LNCaP clone FGC (cell line): ENCODE data around the gene ZNF862.
A peak's percentile ranks its signal among the peaks of the same experiment; 100 is the strongest.

Source experiments
- DNase-seq: peaks from one replicate; pipeline ENCODE4 v3.0.0-alpha.2; 2011; ENCODE audit warnings: low read depth
- H3K4me3 ChIP-seq: 2 replicates; pipeline ENCODE4 v1.5.1; 2011; ENCODE audit warnings: mild to moderate bottlenecking, low read depth, low read length, control low read depth
- CTCF ChIP-seq: IDR thresholded peaks from 2 replicates; pipeline ENCODE4 v1.5.1; 2012; ENCODE audit warnings: mild to moderate bottlenecking; ENCODE audit not compliant: control insufficient read depth, insufficient read depth; ENCODE audit errors: extremely low read depth

The ZNF862 gene

GRCh38 chr7:149838224-149838991, at the start of gene ZNF862:
ZNF862 (plus strand) TSS chr7:149838375; CDS start chr7:149838612, 237 bp downstream.
- peak; percentile 93 for DNase-seq
- TF ChIP-seq CTCF, result no peak
- peak within 1 kb of the TSS; percentile 93 for H3K4me3 ChIP-seq

GRCh38 chr7:149789101-149789500, 49.1 kb upstream of the ZNF862 start:
- DNase-seq, result no peak
- TF ChIP-seq CTCF, result no peak
- H3K4me3 ChIP-seq, result no peak overlapping the region

- TF ChIP-seq CTCF, result no peak
- DNase-seq, result no peak
- H3K4me3 ChIP-seq, result no peak overlapping the region
Measured at GRCh38 chr7:149790146-149790548, 48.0 kb upstream of the ZNF862 start.

GRCh38 chr7:149790754-149791360, 47.3 kb upstream of the ZNF862 start:
- TF ChIP-seq CTCF, result no peak
- H3K4me3 ChIP-seq, result no peak overlapping the region
- no peak for DNase-seq

- DNase-seq, result no peak
- TF ChIP-seq CTCF, result no peak
Measured at GRCh38 chr7:149791411-149792219, 46.6 kb upstream of the ZNF862 start.

GRCh38 chr7:149792220-149792595, 46.0 kb upstream of the ZNF862 start:
- DNase-seq, result no peak
- TF ChIP-seq CTCF, result no peak
- no peak overlapping the region for H3K4me3 ChIP-seq

More at GRCh38 chr7:149791411-149792219, 46.6 kb upstream of the ZNF862 start:
- no peak overlapping the region for H3K4me3 ChIP-seq
